Ishikawa (cell line): Measurements from ENCODE around the gene TNRC6C.

Source experiments
- CEBPB ChIP-seq: IDR thresholded peaks from 2 replicates; pipeline ENCODE4 v1.6.1; 2012
- CREB1 ChIP-seq: IDR thresholded peaks from 2 replicates; pipeline ENCODE4 v1.6.1; 2012; ENCODE audit warnings: low read depth
- EGR1 ChIP-seq: IDR thresholded peaks from 2 replicates; pipeline ENCODE4 v1.6.1; 2012
- EP300 ChIP-seq: IDR thresholded peaks from 2 replicates; pipeline ENCODE4 v1.6.1; 2012; ENCODE audit warnings: borderline replicate concordance
- REST ChIP-seq: IDR thresholded peaks from 2 replicates; pipeline ENCODE4 v1.6.1; 2012; ENCODE audit warnings: low read depth, mild to moderate bottlenecking
- YY1 ChIP-seq: IDR thresholded peaks from 2 replicates; pipeline ENCODE4 v1.6.1; 2012; ENCODE audit warnings: low read depth

- TF ChIP-seq CEBPB (no peak), EP300 (no peak), EGR1 (no peak), YY1 (no peak), CREB1 (no peak), REST (no peak)
These were observed 134.4 kb downstream of the TNRC6C start for GRCh38 chr17:78092794-78093324.
